Gastrocnemius medialis (tissue), 4 donors: ENCODE data around the gene NQO2.

Experiments
- POLR2A ChIP-seq, 2 donors: fragments of 450-650 bp; IDR thresholded peaks; one replicate each; pipeline ENCODE4 v1.6.1; 2017; ENCODE audit warnings: antibody characterized with exemption in 2 of 2, mild to moderate bottlenecking in 2 of 2, moderate library complexity in 2 of 2
- TF ChIP-seq, protein P1 (sequence below), 5 experiments: fragments of 450-650 bp in 3 of 5; fragments of 200-600 bp in 2 of 5; sonication (generic) in 2 of 5; IDR thresholded peaks in 4 of 5; conservative IDR thresholded peaks in 1 of 5; 1 replicate in 4 of 5; 2 replicates in 1 of 5; pipeline ENCODE4 v1.5.1; 2016 to 2019; ENCODE audit warnings: antibody characterized with exemption in 5 of 5, mild to moderate bottlenecking in 3 of 5, moderate library complexity in 3 of 5

DNA sequence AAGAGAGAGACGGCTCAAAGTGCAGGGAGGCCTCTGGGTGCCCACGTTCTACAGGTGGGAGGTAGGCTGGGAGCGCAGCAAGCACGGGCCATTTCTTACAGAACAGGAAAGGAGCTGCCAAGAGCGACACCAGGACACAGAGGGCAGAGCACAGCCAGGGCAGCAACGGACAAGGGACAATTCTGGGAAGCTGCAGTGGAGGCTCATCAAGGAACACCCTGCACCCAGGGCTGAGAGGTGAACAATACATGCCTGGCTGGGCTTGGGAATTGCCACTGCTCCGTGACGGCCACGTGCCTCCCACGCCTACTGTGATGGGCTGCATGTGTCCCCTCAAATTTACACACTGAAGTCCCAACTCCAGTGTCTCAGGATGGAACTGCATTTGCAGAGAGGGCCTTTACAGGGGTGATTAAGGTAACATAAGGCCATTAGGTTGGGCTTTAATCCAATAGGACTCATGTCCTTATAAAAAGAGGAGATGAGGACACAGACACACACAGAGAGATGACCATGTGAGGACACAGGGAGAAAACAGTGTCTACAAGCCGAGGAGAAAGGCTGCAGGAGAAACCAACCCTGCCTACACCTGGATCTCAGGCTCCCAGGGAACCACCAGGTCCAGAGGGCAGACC lies 41.9 kb upstream of the NQO2 start:
- no peak for TF ChIP-seq POLR2A (IDR thresholded peaks at IDR 0.05)
- TF ChIP-seq, protein P1, sequence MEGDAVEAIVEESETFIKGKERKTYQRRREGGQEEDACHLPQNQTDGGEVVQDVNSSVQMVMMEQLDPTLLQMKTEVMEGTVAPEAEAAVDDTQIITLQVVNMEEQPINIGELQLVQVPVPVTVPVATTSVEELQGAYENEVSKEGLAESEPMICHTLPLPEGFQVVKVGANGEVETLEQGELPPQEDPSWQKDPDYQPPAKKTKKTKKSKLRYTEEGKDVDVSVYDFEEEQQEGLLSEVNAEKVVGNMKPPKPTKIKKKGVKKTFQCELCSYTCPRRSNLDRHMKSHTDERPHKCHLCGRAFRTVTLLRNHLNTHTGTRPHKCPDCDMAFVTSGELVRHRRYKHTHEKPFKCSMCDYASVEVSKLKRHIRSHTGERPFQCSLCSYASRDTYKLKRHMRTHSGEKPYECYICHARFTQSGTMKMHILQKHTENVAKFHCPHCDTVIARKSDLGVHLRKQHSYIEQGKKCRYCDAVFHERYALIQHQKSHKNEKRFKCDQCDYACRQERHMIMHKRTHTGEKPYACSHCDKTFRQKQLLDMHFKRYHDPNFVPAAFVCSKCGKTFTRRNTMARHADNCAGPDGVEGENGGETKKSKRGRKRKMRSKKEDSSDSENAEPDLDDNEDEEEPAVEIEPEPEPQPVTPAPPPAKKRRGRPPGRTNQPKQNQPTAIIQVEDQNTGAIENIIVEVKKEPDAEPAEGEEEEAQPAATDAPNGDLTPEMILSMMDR (IDR thresholded peaks at IDR 0.05 in 4 of 5, conservative IDR thresholded peaks at IDR 0.05 in 1 of 5) = no peak
